Measurements from ENCODE around the gene TXLNB. TPM values are rescaled to one million over a fixed set of nuclear protein-coding genes. Genes with fewer than 3 reads are reported as not detected.

TXLNB gene
- total RNA-seq, 4 donors from 2014 or later: 0.26 to 2.5 (median 1.9) TPM

GRCh38 chr6:139284789-139285188 lies 7.0 kb downstream of the TXLNB start:
- Histone ChIP-seq H3K4me3 (no peak overlapping the region), H3K27me3 (no peaks in the 10 kb centered on the region), H3K27ac (no peak overlapping the region), H3K9me3 (no peaks in the 10 kb centered on the region), H3K36me3 (no peaks in the 10 kb centered on the region), H3K4me1 (no peaks in the 10 kb centered on the region)
- intact Hi-C loops (cut with DNase I; ENCODE audit: low total_unique reads): no loop called here
- no peak for TF ChIP-seq POLR2A (IDR thresholded peaks at IDR 0.05)
- TF ChIP-seq, protein P1, sequence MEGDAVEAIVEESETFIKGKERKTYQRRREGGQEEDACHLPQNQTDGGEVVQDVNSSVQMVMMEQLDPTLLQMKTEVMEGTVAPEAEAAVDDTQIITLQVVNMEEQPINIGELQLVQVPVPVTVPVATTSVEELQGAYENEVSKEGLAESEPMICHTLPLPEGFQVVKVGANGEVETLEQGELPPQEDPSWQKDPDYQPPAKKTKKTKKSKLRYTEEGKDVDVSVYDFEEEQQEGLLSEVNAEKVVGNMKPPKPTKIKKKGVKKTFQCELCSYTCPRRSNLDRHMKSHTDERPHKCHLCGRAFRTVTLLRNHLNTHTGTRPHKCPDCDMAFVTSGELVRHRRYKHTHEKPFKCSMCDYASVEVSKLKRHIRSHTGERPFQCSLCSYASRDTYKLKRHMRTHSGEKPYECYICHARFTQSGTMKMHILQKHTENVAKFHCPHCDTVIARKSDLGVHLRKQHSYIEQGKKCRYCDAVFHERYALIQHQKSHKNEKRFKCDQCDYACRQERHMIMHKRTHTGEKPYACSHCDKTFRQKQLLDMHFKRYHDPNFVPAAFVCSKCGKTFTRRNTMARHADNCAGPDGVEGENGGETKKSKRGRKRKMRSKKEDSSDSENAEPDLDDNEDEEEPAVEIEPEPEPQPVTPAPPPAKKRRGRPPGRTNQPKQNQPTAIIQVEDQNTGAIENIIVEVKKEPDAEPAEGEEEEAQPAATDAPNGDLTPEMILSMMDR (IDR thresholded peaks at IDR 0.05): no peak
- DNase-seq: no peak

DNA sequence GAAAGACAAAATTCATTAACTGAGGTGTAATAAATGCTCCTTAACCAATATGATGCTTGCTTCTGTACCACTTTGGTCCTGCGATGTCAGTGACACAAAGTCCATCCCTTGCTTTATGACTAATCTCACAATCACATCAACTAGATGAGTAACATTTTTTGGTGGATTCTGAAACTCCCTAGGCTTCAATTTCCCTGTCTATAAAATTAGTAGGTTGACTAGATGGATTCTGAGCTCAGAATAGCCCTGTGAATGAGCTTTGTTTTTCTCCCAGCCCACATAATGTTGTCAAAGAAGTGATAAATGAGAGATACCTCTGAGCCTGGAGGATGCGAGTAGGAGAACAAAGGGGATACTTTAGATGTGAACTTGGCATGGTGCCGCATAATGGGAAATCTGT lies 9.1 kb downstream of the TXLNB start:
- Histone ChIP-seq H3K27ac (no peak overlapping the region), H3K9me3 (no peaks in the 10 kb centered on the region), H3K27me3 (no peaks in the 10 kb centered on the region), H3K4me3 (no peak overlapping the region), H3K4me1 (no peaks in the 10 kb centered on the region), H3K36me3 (no peaks in the 10 kb centered on the region)
- DNase-seq: no peak
- TF ChIP-seq, protein P1 (IDR thresholded peaks at IDR 0.05): no peak
- TF ChIP-seq POLR2A (IDR thresholded peaks at IDR 0.05): no peak
- intact Hi-C loops (cut with DNase I; ENCODE audit: low total_unique reads): no loop called here

- TF ChIP-seq POLR2A (IDR thresholded peaks at IDR 0.05): no peak
- TF ChIP-seq, protein P1 (IDR thresholded peaks at IDR 0.05): no peak
- intact Hi-C loops (cut with DNase I; ENCODE audit: low total_unique reads): no loop called here
- Histone ChIP-seq H3K9me3 (no peaks in the 10 kb centered on the region), H3K27me3 (no peaks in the 10 kb centered on the region), H3K4me1 (no peaks in the 10 kb centered on the region), H3K4me3 (no peak overlapping the region), H3K27ac (no peak overlapping the region), H3K36me3 (no peaks in the 10 kb centered on the region)
- DNase-seq: no peak
Measured at GRCh38 chr6:139278190-139278589, 13.6 kb downstream of the TXLNB start.

DNA sequence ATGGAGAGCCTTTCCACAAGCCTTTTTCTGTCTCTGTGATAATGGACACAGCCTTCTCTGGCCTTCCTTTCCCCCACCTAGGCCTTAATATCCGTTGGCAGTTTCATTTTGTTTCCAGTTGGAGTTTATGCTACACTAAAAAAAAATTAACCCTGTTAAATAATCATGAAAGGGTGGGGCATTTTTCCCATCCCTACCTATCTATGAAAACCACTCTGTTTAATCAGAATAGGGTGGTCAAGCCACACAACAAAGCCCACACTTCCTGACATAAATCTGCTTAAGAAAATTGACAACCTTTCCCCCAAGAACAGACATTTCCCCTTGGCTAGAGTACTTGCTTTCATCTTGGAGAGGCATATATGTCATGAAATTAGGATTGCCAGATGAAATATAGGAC lies 14.2 kb downstream of the TXLNB start:
- no peaks in the 10 kb centered on the region for H3K9me3 ChIP-seq
- no peak overlapping the region for H3K4me3 ChIP-seq
- no peaks in the 10 kb centered on the region for H3K27me3 ChIP-seq
- no peaks in the 10 kb centered on the region for H3K4me1 ChIP-seq
- intact Hi-C loops (cut with DNase I; ENCODE audit: low total_unique reads): no loop called here
- DNase-seq: no peak
- TF ChIP-seq POLR2A (IDR thresholded peaks at IDR 0.05): no peak
- TF ChIP-seq, protein P1 (IDR thresholded peaks at IDR 0.05): no peak
- no peaks in the 10 kb centered on the region for H3K36me3 ChIP-seq
- peak overlapping the region in 1 of 2 donors; percentile 48 for H3K27ac ChIP-seq

DNA sequence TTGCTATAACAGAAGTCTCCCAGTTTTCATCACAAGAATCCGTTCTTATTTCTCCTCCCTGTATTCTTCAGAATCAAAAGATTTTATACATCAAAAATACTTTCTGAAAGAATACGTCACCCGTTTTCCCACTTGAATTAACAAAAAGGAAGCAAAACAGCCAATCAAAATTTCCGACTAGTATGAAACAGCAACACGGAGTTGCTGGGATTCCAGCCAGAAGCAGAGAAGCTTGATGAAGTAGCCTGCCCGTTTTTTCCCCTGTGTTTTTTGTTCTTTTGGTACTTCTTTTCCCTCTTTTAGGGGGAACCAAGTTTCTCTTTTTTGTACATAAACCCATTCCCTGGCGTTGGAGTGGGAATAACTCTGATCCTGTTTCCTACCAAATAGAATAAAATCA lies 14.6 kb downstream of the TXLNB start:
- H3K4me3 ChIP-seq: no peak overlapping the region

More for the DNA sequence above, 14.6 kb downstream of the TXLNB start:
- no peaks in the 10 kb centered on the region for H3K9me3 ChIP-seq
- intact Hi-C loops (cut with DNase I; ENCODE audit: low total_unique reads): no loop called here
- H3K4me1 ChIP-seq: no peaks in the 10 kb centered on the region
- TF ChIP-seq, protein P1 (IDR thresholded peaks at IDR 0.05): no peak
- TF ChIP-seq POLR2A (IDR thresholded peaks at IDR 0.05): no peak
- peak overlapping the region in 1 of 2 donors; percentile 48 for H3K27ac ChIP-seq
- H3K27me3 ChIP-seq: no peaks in the 10 kb centered on the region
- DNase-seq: no peak
- H3K36me3 ChIP-seq: no peaks in the 10 kb centered on the region
